ENCODE results near the gene MAP3K14.

The MAP3K14 gene

GRCh38 chr17:45298546-45299285 lies 18.1 kb downstream of the MAP3K14 start:
- no peak for DNase-seq

GRCh38 chr17:45296833-45297124 lies 20.0 kb downstream of the MAP3K14 start:
- DNase-seq: no peak

DNA sequence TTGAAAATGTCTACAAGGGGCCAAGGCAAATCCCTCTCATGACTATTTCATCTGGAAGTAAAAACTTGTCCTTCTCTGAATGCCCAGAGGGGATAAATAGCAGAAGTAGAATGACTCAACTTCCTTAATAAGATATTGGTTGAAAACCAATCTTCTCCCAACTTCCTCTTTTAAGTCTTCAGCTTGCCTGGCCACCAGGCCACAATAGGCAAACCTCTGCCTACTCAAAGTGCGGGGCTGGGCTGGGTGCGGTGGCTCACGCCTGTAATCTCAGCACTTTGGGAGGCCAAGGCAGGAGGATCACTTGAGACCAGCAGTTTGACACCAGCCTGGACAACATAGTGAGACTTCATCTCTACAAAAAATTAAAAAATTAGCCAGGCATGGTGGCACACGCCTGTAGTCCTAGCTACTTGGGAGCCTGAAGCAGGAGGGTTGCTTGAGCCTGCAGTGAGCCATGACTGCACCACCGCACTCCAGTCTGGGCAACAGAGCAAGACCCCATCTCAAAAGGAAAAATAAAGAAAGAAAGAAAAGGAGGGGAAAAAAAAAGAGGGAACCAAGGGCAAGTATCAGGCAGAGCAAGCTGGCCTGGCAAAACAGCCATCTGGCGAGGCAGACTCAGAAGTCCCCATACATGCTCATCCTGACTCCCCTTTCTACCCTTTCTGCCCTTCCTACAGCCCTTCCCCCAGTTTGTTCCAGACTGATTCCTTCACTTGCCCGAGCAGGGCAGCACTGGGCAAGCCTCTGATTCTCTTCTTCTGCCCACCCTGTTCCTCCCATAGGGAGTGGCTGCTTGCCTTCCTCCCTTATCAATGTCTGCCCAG lies 20.6 kb downstream of the MAP3K14 start:
- DNase-seq: no peak

DNA sequence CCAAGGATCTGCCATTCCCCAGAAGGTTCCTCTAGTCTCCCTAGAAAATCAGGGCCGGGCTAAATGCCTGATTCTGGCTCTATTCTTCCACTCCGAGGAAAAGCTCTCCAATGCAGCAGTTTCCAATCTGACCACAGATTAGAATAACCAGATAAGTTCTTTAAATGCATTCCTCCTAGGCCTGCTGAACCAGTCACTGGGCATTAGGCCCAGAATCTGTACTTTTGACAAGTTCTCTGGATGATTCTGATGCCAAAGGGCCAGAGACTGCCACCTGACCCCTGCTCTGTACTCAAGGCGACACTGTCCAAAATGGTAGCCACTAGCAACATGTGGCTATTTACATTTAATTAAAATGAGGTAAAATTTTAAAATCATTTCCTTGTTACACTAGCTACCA lies 22.3 kb downstream of the MAP3K14 start:
- DNase-seq: no peak

- DNase-seq: no peak
These were observed 23.2 kb downstream of the MAP3K14 start for GRCh38 chr17:45293413-45294211.

DNA sequence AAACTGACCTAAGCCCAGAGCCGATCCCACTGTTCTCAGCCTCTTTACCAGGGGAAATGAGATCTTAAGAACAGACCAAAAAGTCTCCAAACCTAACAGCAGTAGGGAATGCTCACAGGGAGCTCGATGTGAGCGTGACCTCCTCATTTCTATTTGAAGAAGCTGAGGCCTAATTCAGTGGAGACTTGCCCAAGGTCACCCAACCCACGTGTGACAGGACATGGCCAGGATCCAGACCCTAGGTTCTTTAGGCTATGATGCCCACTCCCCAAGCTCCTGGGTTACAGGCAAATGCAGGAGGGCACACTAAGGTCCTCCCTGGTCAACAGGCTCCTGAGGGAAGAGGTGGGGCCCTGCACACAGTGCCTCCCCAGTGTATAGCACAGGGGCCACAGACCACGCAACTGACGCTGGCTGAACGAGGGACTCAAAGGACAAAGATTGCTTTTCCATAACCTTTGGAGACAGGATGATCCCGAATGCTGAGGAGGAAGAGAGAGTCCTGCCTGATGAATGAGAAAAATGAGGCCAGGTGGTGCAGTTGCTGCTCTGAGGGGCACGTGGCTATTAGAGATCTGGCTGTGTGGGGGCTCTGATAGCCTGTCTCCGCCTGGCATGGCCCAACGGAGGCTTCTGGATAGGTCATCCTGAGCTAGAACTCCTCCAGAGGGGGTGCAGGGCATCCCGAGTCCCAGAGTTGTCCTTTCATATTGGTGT lies 24.0 kb downstream of the MAP3K14 start:
- no peak for DNase-seq

DNA sequence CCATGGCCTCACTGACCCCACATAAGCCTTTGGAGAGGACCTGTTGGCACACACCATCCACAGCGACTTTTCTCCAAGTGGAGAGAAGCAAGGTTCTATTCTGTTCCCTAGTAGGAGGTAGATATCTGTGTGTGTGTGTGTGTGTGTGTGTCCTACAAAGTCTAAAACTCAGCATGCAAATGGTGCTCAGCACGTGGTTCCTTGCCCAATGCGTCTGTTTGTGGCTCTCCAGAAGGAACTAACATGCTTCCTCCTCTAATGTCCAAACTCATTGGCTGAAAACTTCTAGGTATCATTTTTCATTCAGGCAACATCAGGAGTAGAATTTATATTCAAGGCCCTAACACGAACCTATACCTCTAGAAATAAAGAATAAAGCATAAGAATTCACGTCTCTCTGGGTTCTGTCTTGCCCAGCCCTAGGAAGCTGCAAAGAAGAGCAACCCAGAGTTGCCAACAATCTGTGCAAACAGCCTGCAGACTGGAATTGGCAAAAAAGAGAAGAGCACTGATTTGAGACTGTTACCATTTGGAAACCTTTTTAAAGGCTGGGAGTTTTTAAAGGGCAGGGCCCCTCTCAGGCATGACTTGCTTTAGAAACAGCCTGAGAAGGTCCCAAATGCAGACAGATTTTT lies 25.5 kb downstream of the MAP3K14 start:
- DNase-seq: no peak

- DNase-seq: no peak
These were observed 26.5 kb downstream of the MAP3K14 start for GRCh38 chr17:45290269-45290765.

DNA sequence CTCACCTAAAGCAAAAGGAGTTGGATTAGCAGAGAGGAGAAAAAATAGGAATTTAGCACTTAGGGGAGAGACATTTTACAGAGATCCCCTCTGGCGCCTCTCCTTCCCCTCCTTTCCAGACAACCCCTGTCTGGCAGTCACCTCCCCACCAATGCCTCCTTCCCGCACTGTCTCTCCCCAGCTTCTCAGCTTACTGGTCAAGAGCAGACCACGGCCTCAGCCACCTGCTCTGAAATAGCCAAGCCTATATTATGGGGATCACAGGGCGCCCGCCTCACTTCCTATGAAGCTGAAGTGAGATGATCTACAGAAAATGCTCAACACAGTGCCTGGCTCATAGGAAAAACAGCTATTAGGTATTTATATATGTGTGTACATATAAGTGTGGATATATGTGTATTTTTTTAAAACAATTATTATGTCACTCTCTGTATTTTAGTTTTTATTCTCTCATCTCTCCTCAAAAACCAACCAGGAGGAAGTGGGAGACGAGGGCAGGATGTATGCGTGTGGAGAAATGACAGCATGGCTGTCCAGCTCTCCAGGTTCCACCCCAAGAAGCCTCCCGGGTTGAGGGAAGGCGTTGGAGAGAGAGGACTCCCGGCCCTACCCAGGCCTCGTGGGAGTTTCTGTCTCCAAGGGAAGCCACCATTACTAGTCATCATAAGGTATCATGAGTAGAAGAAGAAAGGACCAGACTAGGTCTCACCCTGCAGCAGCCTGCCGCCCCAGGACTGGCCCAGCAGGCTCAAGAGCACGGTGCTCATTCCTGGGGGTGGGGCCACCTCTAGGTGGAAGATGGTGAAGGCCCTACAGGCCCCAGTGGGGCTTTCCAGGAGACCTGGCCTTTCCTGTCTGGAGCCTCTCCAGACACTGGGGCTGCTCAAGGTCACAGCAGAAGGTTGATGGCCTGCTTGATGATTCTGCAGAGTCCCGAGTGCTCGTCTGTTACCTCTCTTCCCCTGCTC lies 27.2 kb downstream of the MAP3K14 start:
- DNase-seq: peak; percentile 83

DNA sequence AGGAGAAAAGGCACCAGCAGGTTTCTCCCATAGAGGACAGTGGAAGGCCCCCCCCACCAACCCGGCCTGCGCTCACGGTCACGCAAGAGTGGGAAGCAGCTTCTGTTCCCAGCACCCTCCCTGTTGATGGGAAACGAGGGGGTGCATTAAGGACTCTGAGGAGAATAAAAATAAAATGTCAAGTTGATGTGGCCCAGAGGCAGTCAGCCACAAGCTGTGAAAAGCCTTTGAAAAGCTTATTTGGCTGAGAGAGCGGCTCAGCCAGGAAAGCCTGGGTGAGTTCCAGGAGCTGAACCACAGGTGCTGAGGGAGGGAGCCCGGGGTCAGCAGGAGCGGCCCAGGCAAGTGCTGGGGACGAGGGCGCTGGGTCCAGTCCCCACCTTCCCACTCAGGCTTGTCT lies 28.0 kb downstream of the MAP3K14 start:
- DNase-seq: peak; percentile 93

DNA sequence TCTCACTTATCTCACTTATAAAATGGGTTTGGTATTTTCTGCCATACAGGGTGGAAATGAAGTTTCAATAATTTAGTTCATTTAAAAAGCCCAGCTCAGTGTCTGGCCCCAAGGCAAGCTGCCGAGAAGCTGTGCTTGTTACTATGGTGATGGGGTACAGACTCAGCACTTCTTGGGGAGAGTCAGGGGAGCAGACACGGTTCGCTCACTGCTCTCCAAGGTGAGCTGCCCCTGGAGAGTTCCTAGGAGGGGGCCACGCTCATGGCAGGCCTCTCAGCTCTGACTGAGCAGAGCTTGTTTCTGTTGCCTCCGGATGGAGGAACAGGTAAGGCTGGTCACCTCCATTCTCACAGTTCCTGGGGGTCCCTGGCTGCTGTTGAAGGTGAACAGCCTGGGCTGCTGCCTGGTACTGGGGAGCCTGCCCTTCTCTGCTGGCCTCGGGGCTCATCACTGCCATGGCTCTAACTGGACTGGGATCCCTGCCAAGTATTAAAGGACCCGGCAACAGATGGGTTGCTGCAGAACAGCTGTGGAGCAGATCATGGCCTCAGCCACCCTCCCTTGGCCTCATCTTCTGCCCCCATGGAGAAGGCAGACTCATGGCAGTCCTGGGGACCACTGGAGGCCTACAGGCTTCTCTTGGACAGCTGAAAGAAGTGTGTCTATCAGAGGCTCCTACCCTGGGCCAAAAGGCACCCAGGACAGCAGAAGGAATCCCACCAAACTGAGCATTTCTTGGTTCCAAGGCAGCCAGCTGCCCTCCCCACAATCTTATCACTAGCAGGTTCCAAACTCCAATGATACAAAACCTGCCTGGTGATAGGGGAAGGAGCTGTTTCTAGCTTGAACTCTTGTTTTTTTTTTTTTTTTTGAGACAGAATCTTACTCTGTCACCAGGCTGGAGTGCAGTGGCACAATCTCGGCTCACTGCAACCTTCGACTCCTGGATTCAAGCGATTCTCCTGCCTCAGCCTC lies 29.0 kb downstream of the MAP3K14 start:
- DNase-seq: peak; percentile 87

DNA sequence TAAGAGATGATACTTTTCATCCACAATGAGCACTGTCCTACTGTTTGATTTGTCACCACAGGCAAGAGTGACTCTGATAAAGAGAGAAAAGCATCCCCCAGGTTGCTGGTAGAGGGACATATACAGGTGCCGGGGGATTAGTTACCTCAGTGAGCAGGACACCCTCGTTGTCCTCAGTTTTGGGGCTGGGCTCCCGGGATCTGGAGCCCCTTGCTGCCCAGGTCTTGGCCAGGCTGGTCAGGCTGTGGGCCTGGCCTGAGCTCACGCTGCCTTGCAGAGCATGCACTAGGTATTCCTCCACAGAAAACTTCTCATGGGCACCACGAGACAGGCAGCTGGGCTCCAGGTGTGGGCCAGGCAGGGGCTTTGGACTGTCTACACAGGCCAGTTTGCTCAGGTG lies 30.5 kb downstream of the MAP3K14 start:
- no peak for DNase-seq

DNA sequence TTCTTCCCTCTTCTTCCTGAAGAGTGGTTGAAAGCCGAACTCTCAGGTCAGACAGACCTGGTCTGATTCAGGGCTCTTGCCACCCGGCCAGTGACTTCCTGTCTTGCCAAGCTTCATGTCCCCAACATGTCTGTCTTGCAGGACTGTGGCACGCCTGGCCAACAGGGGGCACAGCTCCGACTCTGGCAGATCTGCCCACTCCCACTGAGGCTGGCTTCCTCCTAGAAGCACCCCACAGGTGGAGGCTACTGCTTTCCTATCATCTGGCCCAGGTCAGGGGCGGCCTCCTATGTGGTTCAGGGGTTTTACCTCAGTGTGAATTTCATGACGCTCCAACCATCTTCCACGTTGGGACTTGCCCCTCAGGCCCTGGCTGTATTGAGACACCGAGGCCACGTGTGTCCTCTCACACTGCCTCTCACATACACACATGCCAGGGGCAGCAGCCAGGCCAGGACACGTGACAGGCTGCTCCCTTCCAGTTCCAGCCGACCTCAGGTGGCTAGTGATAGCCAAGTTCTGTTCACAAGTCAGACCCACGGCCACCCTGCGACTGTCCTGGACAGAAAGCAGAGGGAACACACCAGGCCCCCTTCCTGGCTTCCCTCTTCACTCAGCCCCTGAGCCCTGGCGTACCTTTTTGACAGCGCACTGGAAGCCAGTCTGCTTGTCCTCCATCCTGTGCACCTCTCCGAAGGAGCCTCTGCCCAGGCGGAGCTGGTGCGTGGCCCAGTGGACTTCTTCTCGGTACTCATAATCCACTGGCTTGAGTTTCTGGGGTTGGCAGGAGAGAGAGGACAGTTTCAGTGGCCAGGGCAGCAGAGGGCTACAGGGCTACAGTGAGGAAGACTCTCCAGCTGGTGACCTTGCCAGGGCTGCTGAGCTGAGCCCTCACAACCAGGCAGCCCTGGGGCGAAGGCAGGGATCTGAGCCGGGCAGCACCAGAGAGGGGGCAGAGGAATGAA lies 32.4 kb downstream of the MAP3K14 start:
- DNase-seq: no peak

DNA sequence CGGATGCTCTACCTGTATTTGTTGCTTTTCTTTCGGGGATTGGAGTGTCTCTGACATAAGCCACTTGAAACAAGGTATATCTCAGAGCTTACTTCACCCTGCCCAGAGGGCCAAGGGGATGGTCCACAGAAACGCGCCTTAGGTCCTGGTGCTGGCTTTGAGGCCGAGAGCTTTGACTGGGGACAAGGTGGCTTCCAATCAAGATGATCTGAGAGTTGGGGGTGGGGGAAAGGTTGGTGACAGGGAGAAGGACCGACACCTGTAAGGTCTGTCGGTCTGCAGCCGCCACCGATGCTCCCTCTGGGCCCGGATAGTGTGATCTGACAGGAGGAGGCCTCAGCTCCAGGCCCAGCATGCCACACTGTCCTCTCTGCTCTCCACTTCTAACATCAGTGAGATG lies 33.1 kb downstream of the MAP3K14 start:
- no peak for DNase-seq

- DNase-seq: peak; percentile 85
These were observed 33.9 kb downstream of the MAP3K14 start for GRCh38 chr17:45282683-45283644.

DNA sequence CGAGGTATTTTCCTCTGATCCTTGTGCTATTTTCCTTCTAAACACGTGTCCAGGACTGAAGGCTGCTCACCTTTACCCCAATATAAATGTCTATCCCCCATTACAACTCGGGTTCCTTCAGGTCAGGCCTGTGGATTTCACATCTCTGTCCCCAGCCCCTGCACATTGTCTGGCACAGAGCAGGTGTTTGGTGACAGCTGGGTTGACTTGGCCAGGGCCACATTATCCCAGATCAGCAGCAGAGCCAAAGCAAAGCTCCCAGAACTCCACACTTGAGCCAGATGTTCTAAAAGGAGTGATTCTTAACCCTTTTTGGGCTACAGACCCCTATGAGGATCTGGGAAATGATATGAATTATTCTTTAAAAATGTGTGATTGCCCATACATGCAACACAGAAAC lies 36.9 kb downstream of the MAP3K14 start:
- DNase-seq: no peak

DNA sequence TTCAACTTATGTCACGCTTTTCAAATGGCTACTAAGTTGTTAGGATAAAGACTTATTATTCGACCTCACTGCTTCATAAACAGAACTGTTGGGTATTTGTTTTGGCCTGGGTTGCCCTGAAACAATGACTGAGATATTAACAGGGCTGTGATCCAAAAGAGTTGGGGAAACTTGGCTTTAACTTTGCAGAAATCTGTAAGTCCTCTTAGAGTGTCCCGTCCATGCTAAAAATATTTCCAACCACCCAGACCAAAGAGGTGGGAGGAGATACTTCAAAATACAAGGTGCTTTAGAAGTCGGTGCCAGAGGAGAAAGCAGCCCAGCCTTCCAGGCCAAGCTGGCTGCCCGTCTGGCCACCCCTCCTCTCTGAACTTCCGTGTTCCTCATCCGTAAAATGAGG lies 38.8 kb downstream of the MAP3K14 start:
- no peak for DNase-seq

Data from NCI-H1092 treated with DMSO at 0.1 percent for 48 hours (cell line).